HCT116 (cell line): ENCODE measurements around the gene RNASET2. TPM values are rescaled to one million over a fixed set of nuclear protein-coding genes. Genes with fewer than 3 reads are reported as not detected.

Source experiments
- ATAC-seq: fragments of 200-7000 bp; cut with Tn5 transposase; 2 replicates; pipeline ENCODE4 v1.9.1; 2020; ENCODE audit warnings: mild to moderate bottlenecking, moderate library complexity
- BruUV-seq: library from RNA; stranded (reverse); fragments of 400-500 nt; replicated peaks from 2 replicates; lab custom pipeline; 2021; lab: Mats Ljungman, UMichigan
- CTCF ChIA-PET: fragments of 300-600 bp; sonication (Branson Sonifier 250); formaldehyde crosslinking; loops from one replicate; lab custom pipeline; 2021; ENCODE audit warnings: antibody characterized with exemption; lab: Charles Lee
- POLR2A ChIA-PET: fragments of 300-600, 350-600 bp; sonication (Branson Sonifier 250); formaldehyde crosslinking; loops from one replicate; lab custom pipeline; 2021; ENCODE audit warnings: antibody characterized with exemption; lab: Charles Lee
- RAD21 ChIA-PET, 2 experiments: fragments of 300-600 bp; sonication (Branson Sonifier 250); formaldehyde crosslinking; loops; one replicate each; lab custom pipeline; 2023; ENCODE audit warnings: low total read pairs in 2 of 2; ENCODE audit not compliant: uncharacterized antibody in 2 of 2, unreplicated experiment in 2 of 2, low non-redundant PET in 1 of 2; lab: Charles Lee
- DNase-seq: peaks from one replicate; pipeline ENCODE4 v3.0.0-alpha.2; 2010; ENCODE audit warnings: low read depth, low spot score
- H2AFZ ChIP-seq: fragments of 200-600 bp; shearing (Covaris generic), sonication (generic); 2 replicates; pipeline ENCODE4 v1.6.1; 2017; ENCODE audit warnings: low read depth, mixed run types, mixed read lengths, antibody characterized with exemption, low read length; ENCODE audit not compliant: poor library complexity, severe bottlenecking
- H3K27ac ChIP-seq: 2 replicates; pipeline ENCODE4 v1.5.1; 2012; ENCODE audit warnings: low read depth, low read length
- H3K27me3 ChIP-seq: fragments of 200-600 bp; sonication (generic); 2 replicates; pipeline ENCODE4 v1.6.1; 2016; ENCODE audit warnings: mixed run types, low read length, mixed read lengths; ENCODE audit not compliant: insufficient read depth
- H3K36me3 ChIP-seq, 2 experiments: fragments of 200-500 bp in 1 of 2; fragments of 200-600 bp in 1 of 2; sonication (Bioruptor generic) in 1 of 2; sonication (generic) in 1 of 2; 2 replicates each; pipeline versions ENCODE4 v1.5.1 to v1.6.1; 2014 to 2016; ENCODE audit warnings: low read length in 2 of 2, inconsistent platforms in 1 of 2, mixed read lengths in 1 of 2, mixed run types in 1 of 2; ENCODE audit not compliant: insufficient read depth in 2 of 2, control insufficient read depth in 1 of 2
- H3K4me1 ChIP-seq, 2 experiments: fragments of 200-600 bp in 1 of 2; sonication (generic) in 1 of 2; 2 replicates each; pipeline versions ENCODE4 v1.5.1 to v1.6.1; 2012 to 2017; ENCODE audit warnings: low read length in 2 of 2, inconsistent platforms in 1 of 2, mild to moderate bottlenecking in 1 of 2, mixed read lengths in 1 of 2, mixed run types in 1 of 2, moderate library complexity in 1 of 2; ENCODE audit not compliant: insufficient read depth in 2 of 2, control insufficient read depth in 1 of 2
- H3K4me2 ChIP-seq: fragments of 200-600 bp; sonication (generic); 2 replicates; pipeline ENCODE4 v1.6.1; 2017; ENCODE audit warnings: mixed run types, low read length, mixed read lengths
- H3K4me3 ChIP-seq, 2 experiments: fragments of 200-600 bp in 1 of 2; sonication (generic) in 1 of 2; replicated peaks in 1 of 2; 2 replicates each; pipeline ENCODE4 v1.5.1; 2011 to 2016; ENCODE audit warnings: low read length in 2 of 2, control low read depth in 1 of 2, low read depth in 1 of 2, mild to moderate bottlenecking in 1 of 2, mixed read lengths in 1 of 2, mixed run types in 1 of 2
- H3K79me2 ChIP-seq: fragments of 200-600 bp; sonication (generic); 2 replicates; pipeline ENCODE4 v1.6.1; 2017; ENCODE audit warnings: mild to moderate bottlenecking, mixed run types, low read length, moderate library complexity, mixed read lengths; ENCODE audit not compliant: insufficient read depth
- H3K9ac ChIP-seq: fragments of 200-600 bp; sonication (generic); 2 replicates; pipeline ENCODE4 v1.6.1; 2016; ENCODE audit warnings: low read length, mixed read lengths
- H3K9me2 ChIP-seq: fragments of 200-600 bp; sonication (generic), shearing (Covaris generic); 2 replicates; pipeline ENCODE4 v1.6.1; 2017; ENCODE audit warnings: mixed run types, mild to moderate bottlenecking, moderate library complexity; ENCODE audit not compliant: insufficient read depth
- H3K9me3 ChIP-seq, 2 experiments: fragments of 200-500 bp in 1 of 2; fragments of 200-600 bp in 1 of 2; sonication (Bioruptor generic) in 1 of 2; sonication (generic) in 1 of 2; 2 replicates each; pipeline ENCODE4 v1.6.1; 2014 to 2017; ENCODE audit warnings: low read length in 2 of 2, mixed read lengths in 2 of 2, inconsistent platforms in 1 of 2, low read depth in 1 of 2, mild to moderate bottlenecking in 1 of 2, mixed run types in 1 of 2, moderate library complexity in 1 of 2; ENCODE audit not compliant: control insufficient read depth in 1 of 2, insufficient read depth in 1 of 2
- H4K20me1 ChIP-seq: fragments of 200-600 bp; sonication (generic), shearing (Covaris generic); 2 replicates; pipeline ENCODE4 v1.6.1; 2017; ENCODE audit warnings: mixed run types, mild to moderate bottlenecking, moderate library complexity; ENCODE audit not compliant: insufficient read depth
- ELF1 ChIP-seq: IDR thresholded peaks from 2 replicates; pipeline ENCODE4 v1.6.1; 2012; ENCODE audit warnings: low read depth, borderline replicate concordance
- EZH2 ChIP-seq: fragments of 200-600 bp; sonication (generic); IDR thresholded peaks from 2 replicates; pipeline ENCODE4 v1.6.1; 2017; ENCODE audit warnings: antibody characterized with exemption, mixed run types
- EZH2phosphoT487 ChIP-seq: fragments of 200-600 bp; IDR thresholded peaks from 2 replicates; pipeline ENCODE4 v1.6.1; 2018; ENCODE audit warnings: antibody characterized with exemption, borderline replicate concordance
- JUND ChIP-seq: IDR thresholded peaks from 2 replicates; pipeline ENCODE4 v1.6.1; 2012
- POLR2A ChIP-seq: IDR thresholded peaks from 2 replicates; pipeline ENCODE4 v1.7.0; 2011; ENCODE audit warnings: borderline replicate concordance; ENCODE audit not compliant: insufficient read depth, insufficient read length; ENCODE audit errors: extremely low read depth
- RAD21 ChIP-seq: IDR thresholded peaks from 2 replicates; pipeline ENCODE4 v1.6.1; 2012; ENCODE audit warnings: low read depth, mild to moderate bottlenecking
- SIN3A ChIP-seq: IDR thresholded peaks from 2 replicates; pipeline ENCODE4 v1.6.1; 2012; ENCODE audit warnings: low read depth
- SRF ChIP-seq: IDR thresholded peaks from 2 replicates; pipeline ENCODE4 v1.6.1; 2012; ENCODE audit warnings: low read depth
- TCF7L2 ChIP-seq: IDR thresholded peaks from 2 replicates; pipeline ENCODE4 v1.7.0; 2011; ENCODE audit warnings: borderline replicate concordance, inconsistent platforms; ENCODE audit not compliant: insufficient read depth, insufficient read length; ENCODE audit errors: extremely low read depth
- ZFX ChIP-seq: fragments of 450-650 bp; IDR thresholded peaks from 2 replicates; pipeline ENCODE4 v1.6.1; 2017
- ZNF274 ChIP-seq: fragments of 200-500 bp; sonication (Bioruptor generic); IDR thresholded peaks from 2 replicates; pipeline ENCODE4 v1.6.1; 2014; ENCODE audit warnings: mild to moderate bottlenecking, low read depth, low read length, inconsistent platforms
- intact Hi-C: fragments of 100-400 bp; cut with micrococcal nuclease; formaldehyde crosslinking; loops from 2 replicates; pipeline ENCODE4 v1.10.0; 2022
- total RNA-seq: library from RNA; stranded (reverse); gene quantifications from one replicate; pipeline ENCODE4 v1.2.1, GENCODE V29; 2021; ENCODE audit not compliant: unreplicated experiment
- TF ChIP-seq, protein P1 (sequence below): IDR thresholded peaks from 2 replicates; pipeline ENCODE4 v1.6.1; 2012
- TF ChIP-seq, protein P2 (sequence below): IDR thresholded peaks from 2 replicates; pipeline ENCODE4 v1.6.1; 2011; ENCODE audit warnings: mild to moderate bottlenecking, low read length, moderate library complexity; ENCODE audit not compliant: insufficient replicate concordance; ENCODE audit errors: extremely low read depth
- TF ChIP-seq, protein P3 (sequence below): IDR thresholded peaks from 2 replicates; pipeline ENCODE4 v1.6.1; 2012; ENCODE audit warnings: low read depth

The RNASET2 gene
- total RNA-seq, 1 experiment from 2014 or later: 32.8 TPM

DNA sequence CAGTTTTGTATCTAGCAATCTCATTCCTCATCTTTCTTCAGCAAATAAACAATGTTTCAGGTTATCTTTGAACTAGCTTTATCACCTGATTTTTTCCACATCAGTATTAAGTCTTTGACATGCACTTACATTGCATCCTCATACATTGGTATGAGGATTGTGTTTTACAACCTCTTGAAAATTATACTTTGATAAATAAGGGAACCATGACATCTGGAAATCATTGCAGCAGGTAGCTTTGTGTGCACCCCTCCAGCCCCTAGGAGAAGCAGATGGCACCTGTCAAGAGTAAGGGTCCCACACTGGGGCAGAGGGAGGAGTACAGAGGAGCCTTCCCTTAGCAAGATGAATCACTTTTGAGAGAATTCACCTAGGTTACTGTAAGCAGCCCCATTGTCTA is 13.7 kb upstream of the RNASET2 start:
- BruUV-seq: no TSS peak
- CTCF ChIA-PET: no interaction called here
- H2AFZ ChIP-seq: no peak overlapping the region

DNA sequence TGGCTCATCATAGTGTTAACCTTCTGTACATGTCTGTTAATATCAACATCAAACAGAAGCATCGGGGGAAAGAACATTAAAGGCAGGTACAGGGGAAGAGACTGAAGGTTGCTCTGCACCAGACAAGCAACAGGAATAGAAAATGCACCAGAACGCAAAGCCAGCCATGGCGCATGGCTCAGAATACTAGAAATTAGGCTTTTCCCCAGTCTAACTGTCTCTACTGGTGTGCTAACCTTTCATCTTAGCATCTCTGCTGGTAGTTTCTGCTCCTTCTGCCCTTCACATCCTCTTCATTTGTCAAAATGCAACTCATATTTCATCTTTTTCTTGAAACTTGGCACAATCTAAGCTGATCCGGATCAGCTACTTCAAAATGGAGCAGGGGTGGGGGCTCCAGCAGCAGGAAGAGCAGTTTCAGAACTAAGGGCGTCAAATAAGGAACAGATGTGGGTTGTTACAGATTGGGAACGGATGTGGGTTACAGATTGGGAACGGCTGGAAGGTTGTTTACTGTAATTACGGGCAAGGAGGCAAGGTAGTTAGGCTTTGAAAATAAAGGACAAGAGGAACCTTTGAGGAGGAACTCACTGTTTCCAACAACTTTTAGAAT is 13.1 kb upstream of the RNASET2 start:
- Histone ChIP-seq H3K79me2 (no peaks in the 10 kb centered on the region), H3K4me1 (no peaks in the 10 kb centered on the region), H4K20me1 (no peaks in the 10 kb centered on the region), H3K4me2 (no peak overlapping the region), H3K9ac (no peak overlapping the region), H2AFZ (no peak overlapping the region), H3K27me3 (no peaks in the 10 kb centered on the region), H3K9me3 (no peaks in the 10 kb centered on the region), H3K36me3 (no peaks in the 10 kb centered on the region), H3K4me3 (no peak overlapping the region), H3K27ac (no peak overlapping the region)
- BruUV-seq: no TSS peak
- ATAC-seq: no peak
- DNase-seq: no peak
- RAD21 ChIA-PET: no interaction called here
- POLR2A ChIA-PET: no interaction called here
- CTCF ChIA-PET: no interaction called here
- intact Hi-C loops: no loop called here
- TF ChIP-seq EZH2: no peak
- no peak for TF ChIP-seq SIN3A
- no peak for TF ChIP-seq JUND
- TF ChIP-seq ZFX: no peak
- TF ChIP-seq, protein P1, sequence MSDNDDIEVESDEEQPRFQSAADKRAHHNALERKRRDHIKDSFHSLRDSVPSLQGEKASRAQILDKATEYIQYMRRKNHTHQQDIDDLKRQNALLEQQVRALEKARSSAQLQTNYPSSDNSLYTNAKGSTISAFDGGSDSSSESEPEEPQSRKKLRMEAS: no peak
- TF ChIP-seq RAD21: no peak
- TF ChIP-seq, protein P2, sequence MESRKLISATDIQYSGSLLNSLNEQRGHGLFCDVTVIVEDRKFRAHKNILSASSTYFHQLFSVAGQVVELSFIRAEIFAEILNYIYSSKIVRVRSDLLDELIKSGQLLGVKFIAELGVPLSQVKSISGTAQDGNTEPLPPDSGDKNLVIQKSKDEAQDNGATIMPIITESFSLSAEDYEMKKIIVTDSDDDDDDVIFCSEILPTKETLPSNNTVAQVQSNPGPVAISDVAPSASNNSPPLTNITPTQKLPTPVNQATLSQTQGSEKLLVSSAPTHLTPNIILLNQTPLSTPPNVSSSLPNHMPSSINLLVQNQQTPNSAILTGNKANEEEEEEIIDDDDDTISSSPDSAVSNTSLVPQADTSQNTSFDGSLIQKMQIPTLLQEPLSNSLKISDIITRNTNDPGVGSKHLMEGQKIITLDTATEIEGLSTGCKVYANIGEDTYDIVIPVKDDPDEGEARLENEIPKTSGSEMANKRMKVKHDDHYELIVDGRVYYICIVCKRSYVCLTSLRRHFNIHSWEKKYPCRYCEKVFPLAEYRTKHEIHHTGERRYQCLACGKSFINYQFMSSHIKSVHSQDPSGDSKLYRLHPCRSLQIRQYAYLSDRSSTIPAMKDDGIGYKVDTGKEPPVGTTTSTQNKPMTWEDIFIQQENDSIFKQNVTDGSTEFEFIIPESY: no peak
- no peak for TF ChIP-seq EZH2phosphoT487
- no peak for TF ChIP-seq ZNF274
- no peak for TF ChIP-seq SRF
- no peak for TF ChIP-seq ELF1
- no peak for TF ChIP-seq TCF7L2
- TF ChIP-seq, protein P3, sequence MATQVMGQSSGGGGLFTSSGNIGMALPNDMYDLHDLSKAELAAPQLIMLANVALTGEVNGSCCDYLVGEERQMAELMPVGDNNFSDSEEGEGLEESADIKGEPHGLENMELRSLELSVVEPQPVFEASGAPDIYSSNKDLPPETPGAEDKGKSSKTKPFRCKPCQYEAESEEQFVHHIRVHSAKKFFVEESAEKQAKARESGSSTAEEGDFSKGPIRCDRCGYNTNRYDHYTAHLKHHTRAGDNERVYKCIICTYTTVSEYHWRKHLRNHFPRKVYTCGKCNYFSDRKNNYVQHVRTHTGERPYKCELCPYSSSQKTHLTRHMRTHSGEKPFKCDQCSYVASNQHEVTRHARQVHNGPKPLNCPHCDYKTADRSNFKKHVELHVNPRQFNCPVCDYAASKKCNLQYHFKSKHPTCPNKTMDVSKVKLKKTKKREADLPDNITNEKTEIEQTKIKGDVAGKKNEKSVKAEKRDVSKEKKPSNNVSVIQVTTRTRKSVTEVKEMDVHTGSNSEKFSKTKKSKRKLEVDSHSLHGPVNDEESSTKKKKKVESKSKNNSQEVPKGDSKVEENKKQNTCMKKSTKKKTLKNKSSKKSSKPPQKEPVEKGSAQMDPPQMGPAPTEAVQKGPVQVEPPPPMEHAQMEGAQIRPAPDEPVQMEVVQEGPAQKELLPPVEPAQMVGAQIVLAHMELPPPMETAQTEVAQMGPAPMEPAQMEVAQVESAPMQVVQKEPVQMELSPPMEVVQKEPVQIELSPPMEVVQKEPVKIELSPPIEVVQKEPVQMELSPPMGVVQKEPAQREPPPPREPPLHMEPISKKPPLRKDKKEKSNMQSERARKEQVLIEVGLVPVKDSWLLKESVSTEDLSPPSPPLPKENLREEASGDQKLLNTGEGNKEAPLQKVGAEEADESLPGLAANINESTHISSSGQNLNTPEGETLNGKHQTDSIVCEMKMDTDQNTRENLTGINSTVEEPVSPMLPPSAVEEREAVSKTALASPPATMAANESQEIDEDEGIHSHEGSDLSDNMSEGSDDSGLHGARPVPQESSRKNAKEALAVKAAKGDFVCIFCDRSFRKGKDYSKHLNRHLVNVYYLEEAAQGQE: no peak
- TF ChIP-seq, all 23 proteins: peak for 0
- no peaks in the 10 kb centered on the region for H3K9me2 ChIP-seq

More for the DNA sequence above, 13.7 kb upstream of the RNASET2 start:
- Histone ChIP-seq H3K27ac (no peak overlapping the region), H3K4me3 (no peak overlapping the region), H3K4me1 (no peaks in the 10 kb centered on the region), H4K20me1 (no peaks in the 10 kb centered on the region)
- intact Hi-C loops: no loop called here
- ATAC-seq: no peak
- RAD21 ChIA-PET: no interaction called here
- TF ChIP-seq SIN3A (no peak), POLR2A (no peak), RAD21 (no peak), TCF7L2 (no peak)
- TF ChIP-seq, all 23 proteins: peak for 0
- no peak overlapping the region for H3K4me2 ChIP-seq
- H3K79me2 ChIP-seq: no peaks in the 10 kb centered on the region
- no peaks in the 10 kb centered on the region for H3K9me2 ChIP-seq
- H3K9ac ChIP-seq: no peak overlapping the region
- no peaks in the 10 kb centered on the region for H3K9me3 ChIP-seq
- POLR2A ChIA-PET: no interaction called here
- no peaks in the 10 kb centered on the region for H3K27me3 ChIP-seq
- no peaks in the 10 kb centered on the region for H3K36me3 ChIP-seq
- DNase-seq: no peak
